ENCODE results near the gene ZNF594.

GRCh38 chr17:5226940-5227878 is 35.5 kb upstream of the ZNF594 start:
- TF ChIP-seq CTCF (IDR thresholded peaks at IDR 0.05): no peak
- no peak for TF ChIP-seq EZH2 (IDR thresholded peaks at IDR 0.05)
